ENCODE results near the gene RAPGEF3.

Gene RAPGEF3

DNA sequence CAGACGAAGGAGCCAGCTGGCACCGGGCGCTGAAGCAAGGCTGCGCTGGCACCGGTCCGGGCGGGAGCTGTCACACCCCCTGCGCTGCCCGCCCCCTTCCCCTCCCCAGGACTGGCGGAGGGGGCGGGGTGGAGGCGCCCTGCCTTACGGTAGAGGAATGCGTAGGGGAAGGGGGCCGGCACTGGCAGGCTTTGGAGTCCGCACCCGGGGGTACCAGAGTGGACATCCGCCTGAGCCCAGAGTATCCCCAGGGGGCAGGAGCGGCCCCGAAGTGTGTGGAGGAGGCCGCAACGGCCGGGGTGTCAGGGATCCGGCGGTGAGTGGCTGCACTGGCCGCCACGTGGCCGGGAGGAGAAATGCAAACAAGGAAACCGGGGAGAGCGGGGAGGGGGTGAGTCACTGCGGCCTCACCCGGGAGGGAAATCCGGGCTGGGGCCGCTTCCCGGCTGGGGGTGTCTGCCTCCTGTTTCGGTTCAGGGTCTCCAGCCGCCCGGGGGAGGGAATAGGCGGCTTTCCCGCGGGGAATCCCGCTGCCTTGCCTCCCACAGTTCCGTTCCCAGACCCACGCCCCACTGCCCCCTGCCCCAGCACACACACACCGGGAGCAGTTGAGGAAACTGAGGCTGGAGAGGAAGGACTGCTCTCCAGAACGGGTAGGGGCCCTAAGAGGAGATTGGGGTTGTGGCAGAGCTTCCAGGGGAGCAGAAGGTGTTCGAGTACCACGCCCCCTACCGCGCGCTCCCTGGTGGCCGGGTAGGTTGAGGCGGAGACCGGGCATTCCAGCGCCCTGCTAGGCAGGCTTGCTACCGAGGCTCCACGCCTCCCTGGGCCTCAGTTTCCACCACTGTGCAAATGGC lies at the start of gene RAPGEF3:
Gene RAPGEF3, minus strand, starts transcription at position 47 of the 857 bp plus-strand sequence. CDS start 324 bp downstream, outside the sequence.
- DNase-seq, result no peak

DNA sequence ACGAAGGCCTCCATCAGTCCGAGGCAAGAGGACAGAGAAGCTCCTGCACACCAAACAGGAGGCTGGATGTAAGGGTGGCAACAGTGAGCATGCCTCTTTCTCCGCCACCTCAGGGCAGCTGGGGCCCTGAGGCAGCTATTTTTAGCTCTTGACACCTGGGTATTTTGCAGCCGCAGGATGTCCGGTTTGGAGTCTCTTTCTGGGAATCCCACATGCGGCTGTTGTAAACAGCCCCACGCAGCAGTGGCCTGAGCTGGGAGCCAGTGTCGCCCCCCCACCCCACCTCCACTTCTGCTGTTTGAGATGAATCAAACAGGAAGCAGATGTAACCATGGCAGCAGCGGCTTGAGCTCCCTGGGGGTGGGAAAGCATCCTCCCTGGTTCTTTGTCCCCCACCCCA lies 49.4 kb upstream of the RAPGEF3 start:
- DNase-seq, result no peak

DNA sequence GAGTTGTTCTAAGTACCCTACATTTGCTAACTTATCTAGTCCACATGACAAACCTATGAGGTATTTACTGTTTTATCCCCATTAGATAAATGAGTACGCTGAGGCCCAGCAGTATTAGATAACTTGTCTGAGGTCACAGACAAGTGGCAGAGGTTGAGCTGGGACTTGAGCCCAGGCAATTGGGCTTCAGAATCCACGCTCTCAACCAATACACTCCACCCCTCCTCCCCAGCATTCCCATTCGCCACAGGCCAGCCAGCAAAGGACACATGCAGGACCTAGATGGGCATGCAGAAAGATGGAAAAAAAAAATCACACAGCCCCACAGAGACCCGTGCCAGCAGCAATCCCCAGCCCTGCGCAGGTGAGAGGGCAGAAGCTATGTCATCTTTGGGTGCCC lies 48.7 kb upstream of the RAPGEF3 start:
- DNase-seq, result no peak

DNA sequence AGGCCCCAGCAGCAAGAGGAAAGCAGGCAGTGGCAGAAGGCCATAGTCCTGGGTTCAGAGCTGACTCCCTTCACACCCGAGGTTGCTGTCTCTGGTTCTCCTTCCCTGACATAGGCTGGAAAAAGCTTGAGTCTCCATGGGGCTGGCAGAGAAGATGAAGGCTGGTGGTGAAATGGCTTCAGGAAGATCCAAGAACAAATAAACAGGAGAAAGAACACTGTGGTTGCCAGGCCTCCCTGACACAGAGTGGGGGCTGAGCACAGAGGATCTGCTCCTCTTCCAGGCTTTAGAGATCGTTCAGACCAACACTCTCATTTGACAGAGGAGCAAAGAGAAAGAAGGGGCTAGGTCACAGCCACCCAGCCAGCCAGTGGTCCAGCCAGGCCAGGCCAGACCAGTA lies 46.7 kb upstream of the RAPGEF3 start:
- DNase-seq, result no peak

DNA sequence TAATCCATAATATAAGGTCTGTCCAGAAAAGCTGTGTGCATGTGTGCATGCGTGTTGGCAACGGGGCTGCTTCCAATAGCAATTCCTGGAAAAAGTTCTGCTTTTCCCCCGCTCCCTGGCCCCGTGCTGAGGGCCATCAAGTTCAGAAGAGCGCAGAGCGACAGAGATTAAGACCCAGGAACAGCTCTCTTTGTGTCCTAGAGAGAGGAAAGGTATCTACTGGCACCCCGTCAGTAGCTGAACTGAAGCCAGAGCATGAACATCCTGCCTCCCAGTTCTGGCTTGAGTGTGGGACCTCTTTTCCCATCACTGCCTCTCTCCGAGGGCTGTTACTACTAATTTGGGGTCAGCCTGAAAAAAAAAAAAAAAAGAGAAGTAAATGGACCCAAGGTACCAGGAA lies 45.5 kb upstream of the RAPGEF3 start:
- no peak for DNase-seq

DNA sequence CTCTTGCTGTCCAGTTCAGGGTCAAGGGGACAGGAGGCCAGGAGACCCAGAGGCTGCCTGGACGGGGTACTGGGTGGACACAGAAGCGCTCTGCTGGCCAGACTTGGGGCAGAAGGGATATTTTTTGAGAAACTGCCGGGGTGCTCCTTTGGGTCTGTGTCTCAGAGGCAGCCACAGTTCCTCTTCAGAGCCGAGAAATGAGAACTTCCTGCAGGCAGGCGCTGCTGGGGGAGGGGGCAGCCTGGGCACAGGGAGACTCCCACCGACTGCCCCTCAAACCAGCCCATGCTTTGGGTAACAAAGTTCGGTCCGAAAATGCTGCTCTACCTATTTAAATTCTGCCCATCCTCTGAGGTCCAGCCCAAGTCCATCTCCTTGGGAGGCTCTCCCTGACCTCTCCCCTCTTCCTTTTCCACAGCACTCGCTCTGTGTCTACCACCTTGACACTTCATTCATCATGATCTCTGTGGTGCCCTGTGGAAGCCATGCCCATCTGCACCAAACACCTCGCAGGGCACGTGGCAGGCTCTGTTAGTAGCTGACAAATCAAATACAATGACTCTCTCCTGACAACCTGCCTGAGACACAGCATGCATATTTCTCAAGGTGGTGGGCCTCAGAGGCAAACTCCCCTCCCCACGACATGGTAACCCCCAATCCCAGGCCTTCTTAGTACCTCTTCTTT lies 44.7 kb upstream of the RAPGEF3 start:
- no peak for DNase-seq

- DNase-seq, result no peak
Observed at GRCh38 chr12:47802312-47802711, 43.6 kb upstream of the RAPGEF3 start.

GRCh38 chr12:47801904-47802246 lies 43.2 kb upstream of the RAPGEF3 start:
- DNase-seq, result no peak

GRCh38 chr12:47801170-47801903 lies 42.7 kb upstream of the RAPGEF3 start:
- no peak for DNase-seq

DNA sequence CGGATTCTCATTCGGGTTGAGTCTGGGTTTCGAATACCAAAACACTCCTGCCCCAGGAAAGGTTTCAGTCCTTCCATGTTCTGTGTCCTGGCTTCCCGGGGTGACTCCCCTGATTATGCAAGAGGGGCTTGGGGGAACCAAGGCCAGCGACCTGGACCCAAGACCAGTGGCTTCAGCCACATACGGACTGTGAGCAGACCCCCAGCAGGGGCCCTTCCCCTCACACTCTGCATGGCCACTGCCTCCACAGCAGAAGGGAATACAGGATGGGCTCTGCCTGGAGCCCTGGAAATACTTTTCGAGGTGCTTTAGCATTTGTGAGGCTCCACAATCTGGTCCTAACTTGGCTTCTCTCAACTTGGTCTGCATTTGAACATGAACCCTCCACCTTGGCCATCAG lies 41.9 kb upstream of the RAPGEF3 start:
- no peak for DNase-seq

- no peak for DNase-seq
Observed at GRCh38 chr12:47799357-47799955, 40.8 kb upstream of the RAPGEF3 start.

GRCh38 chr12:47798382-47798948 lies 39.8 kb upstream of the RAPGEF3 start:
- DNase-seq, result no peak

DNA sequence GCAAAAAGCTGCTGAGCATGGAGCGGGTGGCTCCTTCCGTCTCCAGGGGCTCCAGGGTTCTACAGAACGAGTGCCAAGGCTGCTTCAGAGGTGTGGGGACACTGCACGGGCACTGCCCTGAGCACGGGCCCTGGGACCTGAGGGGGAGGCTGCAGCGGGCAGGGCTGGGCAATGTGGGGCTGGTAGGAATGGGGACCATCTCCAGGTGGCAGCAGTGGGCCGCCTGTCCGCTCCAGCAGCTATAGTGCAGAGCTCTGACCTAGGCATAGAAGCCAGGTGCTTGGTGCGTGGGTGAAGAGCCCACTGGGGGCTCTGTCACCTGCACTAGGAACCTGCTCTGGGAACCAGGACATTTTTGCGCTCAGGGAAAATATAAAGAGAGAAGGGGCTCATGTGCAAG lies 38.8 kb upstream of the RAPGEF3 start:
- no peak for DNase-seq

- DNase-seq, result no peak
Observed at GRCh38 chr12:47795814-47796411, 37.2 kb upstream of the RAPGEF3 start.

GRCh38 chr12:47795121-47795813 lies 36.6 kb upstream of the RAPGEF3 start:
- no peak for DNase-seq

GRCh38 chr12:47794679-47795078 lies 36.0 kb upstream of the RAPGEF3 start:
- no peak for DNase-seq

DNA sequence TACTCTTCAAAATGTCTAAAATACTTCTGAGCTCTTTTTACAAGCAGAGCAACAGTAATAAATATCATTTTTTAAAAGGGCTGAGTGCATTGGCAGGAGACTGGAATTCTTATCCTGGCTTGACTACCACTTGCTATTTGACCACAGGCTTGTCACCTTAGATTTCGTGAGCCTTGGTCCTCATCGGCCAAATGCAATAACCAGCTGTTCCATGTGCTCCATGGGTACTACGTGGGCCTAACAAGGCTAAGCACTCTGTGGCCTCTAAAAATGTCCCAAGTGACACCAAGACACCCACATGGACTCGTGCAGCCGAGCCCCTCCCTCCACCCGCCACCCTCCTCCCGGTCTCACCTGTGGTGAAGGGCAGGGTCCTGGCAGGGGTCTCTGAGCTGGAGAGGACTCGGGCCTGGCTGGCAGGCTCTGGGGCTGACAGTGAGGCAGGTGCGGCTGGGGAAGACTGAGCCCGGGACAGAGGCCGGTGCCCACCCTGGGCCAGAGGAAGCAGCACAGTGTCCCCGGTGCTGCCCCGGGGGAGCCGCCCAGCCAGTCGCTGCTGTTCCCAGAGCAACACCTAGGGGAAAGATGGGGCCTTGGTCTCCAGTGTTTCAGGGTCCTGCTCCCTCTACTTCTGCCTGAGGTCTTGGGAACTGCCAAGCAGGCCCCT lies 34.5 kb upstream of the RAPGEF3 start:
- DNase-seq, result no peak

- DNase-seq, result no peak
Observed at GRCh38 chr12:47791874-47792273, 33.2 kb upstream of the RAPGEF3 start.

GRCh38 chr12:47791351-47791746 lies 32.7 kb upstream of the RAPGEF3 start:
- DNase-seq, result no peak

- no peak for DNase-seq
Observed at GRCh38 chr12:47790676-47791350, 32.1 kb upstream of the RAPGEF3 start.
